ENCODE measurements around the gene RBM34.

RBM34 gene

DNA sequence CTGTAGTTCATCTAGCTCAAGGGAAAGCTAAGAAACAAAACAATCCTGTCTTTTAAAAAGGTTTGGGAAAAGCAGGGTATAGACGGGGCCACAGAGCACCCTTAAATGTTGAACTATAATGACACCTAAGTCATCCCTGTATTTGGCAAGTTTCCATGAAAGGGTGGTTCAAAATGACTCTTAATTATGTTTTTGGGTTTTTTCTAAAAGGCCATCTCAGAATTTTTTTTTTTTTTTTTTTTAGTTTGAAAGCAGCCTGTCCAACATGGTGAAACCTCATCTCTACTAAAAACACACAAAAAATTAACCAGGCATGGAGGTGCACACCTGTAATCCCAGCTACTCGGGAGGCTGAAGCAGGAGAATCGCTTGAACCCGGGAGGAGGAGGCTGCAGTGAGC, 54.6 kb downstream of the RBM34 start:
- no peak for DNase-seq (ENCODE audit: low read depth)
- TF ChIP-seq CTCF (IDR thresholded peaks at IDR 0.05; ENCODE audit: low read depth, low read length, missing control alignments): no peak
- H3K4me3 ChIP-seq (ENCODE audit: low read depth, low read length): no peak overlapping the region

DNA sequence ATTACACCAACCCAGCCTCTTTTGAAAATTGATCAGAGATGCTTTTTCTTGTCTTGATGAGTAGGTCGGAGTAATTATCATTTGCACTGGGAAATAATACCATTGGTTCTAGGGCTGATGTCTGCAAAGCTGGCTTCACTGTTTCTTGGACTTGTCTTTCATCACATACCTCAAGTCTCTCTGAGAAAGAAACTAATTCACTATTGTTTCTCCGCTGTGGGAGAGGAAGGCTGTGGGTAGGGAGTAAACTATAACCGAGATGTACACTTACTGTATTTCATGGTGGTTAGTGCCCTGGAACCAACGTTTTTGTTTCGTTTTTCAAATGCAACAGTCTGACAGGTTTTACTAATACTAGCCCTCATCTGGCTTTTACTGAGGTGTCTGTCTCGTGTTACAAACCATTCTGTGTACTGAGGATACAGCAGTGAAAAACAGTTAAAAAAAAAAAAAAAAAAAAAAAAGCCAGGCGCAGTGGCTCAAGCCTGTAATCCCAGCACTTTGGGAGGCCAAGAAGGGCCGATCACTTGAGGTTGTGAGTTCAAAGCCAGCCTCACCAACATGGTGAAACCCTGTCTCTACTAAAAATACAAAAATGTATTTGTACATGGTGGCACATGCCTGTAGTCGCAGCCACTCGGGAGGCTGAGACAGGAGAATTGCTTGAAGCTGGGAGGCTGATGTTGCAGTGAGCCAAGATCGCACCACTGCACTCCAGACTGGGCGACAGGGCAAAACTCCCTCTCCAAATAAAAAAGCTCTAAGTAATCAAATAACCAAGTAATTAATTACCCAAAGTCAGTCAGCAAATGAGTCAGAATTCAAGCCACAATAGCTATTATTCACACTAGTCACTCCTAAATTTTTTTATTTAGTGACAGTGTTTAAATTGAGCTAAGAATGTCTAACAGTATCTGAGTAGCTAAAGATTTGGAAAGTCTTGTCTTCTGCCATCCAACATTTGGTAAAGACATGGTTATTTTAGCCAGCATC, 55.7 kb downstream of the RBM34 start:
- TF ChIP-seq CTCF (IDR thresholded peaks at IDR 0.05; ENCODE audit: low read depth, low read length, missing control alignments): no peak
- DNase-seq (ENCODE audit: low read depth): peak; percentile 84
- H3K4me3 ChIP-seq (ENCODE audit: low read depth, low read length): no peak overlapping the region

DNA sequence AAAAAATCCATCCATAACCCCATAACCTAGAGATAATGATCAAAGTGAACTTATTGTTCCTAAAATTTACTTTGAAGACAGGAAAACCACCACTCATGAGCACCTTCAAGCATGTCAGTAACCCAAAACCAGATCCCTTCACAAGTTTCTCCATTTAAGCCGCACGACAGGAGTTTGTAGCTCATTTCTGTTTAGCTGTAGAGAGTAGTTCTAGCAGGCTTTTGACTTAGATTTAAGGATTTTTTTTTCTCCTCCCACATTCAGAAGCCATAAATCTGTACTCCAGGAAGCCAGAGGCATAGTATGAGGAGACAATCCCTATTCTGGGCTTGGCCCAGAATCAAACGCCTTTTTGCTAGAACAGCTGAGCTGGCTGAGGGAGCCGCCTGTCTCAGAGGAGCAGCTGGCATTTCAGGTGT, 58.0 kb downstream of the RBM34 start:
- no peak overlapping the region for H3K4me3 ChIP-seq (ENCODE audit: low read depth, low read length)
- DNase-seq (ENCODE audit: low read depth): no peak
- no peak for TF ChIP-seq CTCF (IDR thresholded peaks at IDR 0.05; ENCODE audit: low read depth, low read length, missing control alignments)

- DNase-seq (ENCODE audit: low read depth): no peak
- no peak overlapping the region for H3K4me3 ChIP-seq (ENCODE audit: low read depth, low read length)
- TF ChIP-seq CTCF (IDR thresholded peaks at IDR 0.05; ENCODE audit: low read depth, low read length, missing control alignments): no peak
These were observed 58.8 kb downstream of the RBM34 start for GRCh38 chr1:235102259-235102582.

DNA sequence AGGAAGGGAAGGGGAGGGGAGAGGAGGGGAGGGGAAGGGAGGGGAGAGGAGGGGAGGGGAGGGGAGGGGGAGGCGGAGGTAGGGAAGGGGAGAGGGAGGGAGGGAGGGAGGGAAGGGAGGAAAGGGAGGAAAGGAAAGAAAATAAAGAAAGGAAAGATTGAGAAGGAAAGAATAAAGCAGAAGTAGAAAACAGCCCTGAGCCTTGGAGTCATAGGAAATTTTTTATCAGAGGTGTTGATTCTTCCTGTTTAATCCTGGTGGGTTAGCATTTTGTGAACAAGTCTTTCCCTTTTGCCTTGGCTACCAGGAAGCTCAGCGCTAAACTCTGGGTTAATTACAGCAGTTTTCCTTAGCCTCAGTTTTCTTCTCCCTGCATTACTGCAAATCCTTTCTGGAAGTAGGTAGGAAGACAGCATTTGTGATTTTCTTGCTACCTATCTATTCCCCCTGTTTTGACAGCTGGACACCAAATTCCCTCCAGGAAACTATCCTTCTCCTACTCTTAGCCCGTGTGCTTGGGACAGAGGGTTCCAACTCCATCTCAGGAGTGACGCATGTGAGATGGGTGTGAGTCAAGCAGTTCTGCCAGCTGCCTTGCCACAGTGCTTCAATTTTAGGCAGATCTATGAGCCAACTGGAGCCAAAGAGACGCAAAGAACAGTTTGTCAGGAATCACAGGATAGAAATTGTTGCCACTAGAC, 59.3 kb downstream of the RBM34 start:
- no peak for TF ChIP-seq CTCF (IDR thresholded peaks at IDR 0.05; ENCODE audit: low read depth, low read length, missing control alignments)
- H3K4me3 ChIP-seq (ENCODE audit: low read depth, low read length): no peak overlapping the region
- DNase-seq (ENCODE audit: low read depth): no peak

DNA sequence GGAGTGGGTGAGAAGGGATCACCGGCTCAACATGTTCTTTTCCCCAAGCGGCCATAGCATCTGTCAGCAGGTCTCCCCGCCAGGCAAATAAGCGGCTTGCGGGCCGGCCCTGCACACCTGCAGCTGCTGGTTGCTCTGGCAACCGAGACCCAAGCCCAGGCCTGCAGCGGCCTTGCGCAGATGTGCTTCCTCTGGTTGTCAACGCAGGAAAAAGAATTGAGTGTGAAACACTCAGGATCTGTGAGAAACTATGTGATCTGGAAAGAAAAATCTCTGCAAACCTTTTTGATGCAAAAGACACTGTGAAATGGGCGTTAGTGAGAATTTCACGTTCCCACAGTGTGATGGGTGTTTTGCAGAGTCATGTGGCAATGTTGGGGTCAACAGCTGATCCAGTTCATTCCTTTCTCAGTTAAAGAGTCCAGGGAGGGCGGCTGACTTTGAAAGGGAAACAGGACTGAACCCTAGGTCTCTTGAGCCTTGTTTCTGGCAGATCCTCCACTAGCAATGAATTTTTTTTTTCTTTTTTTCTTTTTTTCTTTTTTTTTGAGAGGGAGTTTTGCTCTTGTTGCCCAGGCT, 60.8 kb downstream of the RBM34 start:
- no peak for TF ChIP-seq CTCF (IDR thresholded peaks at IDR 0.05; ENCODE audit: low read depth, low read length, missing control alignments)
- no peak overlapping the region for H3K4me3 ChIP-seq (ENCODE audit: low read depth, low read length)
- no peak for DNase-seq (ENCODE audit: low read depth)
